GM10248 (cell line): ENCODE measurements around the gene MBD2.

Source experiments
- CTCF ChIA-PET: fragments of 300-600 bp; sonication (Branson Sonifier 250); formaldehyde crosslinking; extraction: SDS; loops from one replicate; lab custom pipeline; 2021; ENCODE audit warnings: antibody characterized with exemption; lab: Yijun Ruan, JAX
- POLR2A ChIA-PET: fragments of 350-650 bp; sonication (Branson Sonifier 250); formaldehyde crosslinking; extraction: SDS; loops from one replicate; lab custom pipeline; 2020; ENCODE audit warnings: antibody characterized with exemption; lab: Yijun Ruan, JAX
- DNase-seq: peaks from one replicate; pipeline ENCODE4 v3.0.0; 2012; ENCODE audit errors: extremely low spot score
- TF ChIP-seq, protein P1 (sequence below): IDR thresholded peaks from 2 replicates; pipeline ENCODE4 v1.5.1; 2012; ENCODE audit warnings: mild to moderate bottlenecking, low read depth; ENCODE audit errors: extremely low read depth, missing control alignments, control extremely low read depth

Gene MBD2

DNA sequence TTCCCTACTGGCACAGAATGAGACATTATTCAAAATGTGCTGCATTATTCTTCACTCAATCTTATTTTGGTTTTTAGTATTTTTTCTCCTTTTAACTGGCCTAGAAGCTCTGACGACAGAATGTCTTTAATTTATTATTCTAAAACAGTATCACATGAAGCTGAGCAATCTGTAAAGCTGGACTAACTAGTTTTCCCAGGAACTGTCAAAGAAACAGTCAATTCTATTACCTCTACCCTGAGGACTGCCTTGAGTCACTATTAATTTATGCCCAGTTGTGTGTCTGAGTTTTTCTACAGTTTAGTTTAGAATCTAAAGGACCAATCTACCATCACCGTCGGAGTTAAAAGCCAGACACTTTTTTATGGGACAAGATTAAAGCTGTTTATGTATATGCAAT is 31.6 kb downstream of the MBD2 start:
- ChIA-PET POLR2A (no interaction called here), CTCF (interaction anchor here (1.6 kb wide), 1 partner anchor 24 kb away, joined by 4 read pairs; no protein-coding TSS in a partner anchor)

DNA sequence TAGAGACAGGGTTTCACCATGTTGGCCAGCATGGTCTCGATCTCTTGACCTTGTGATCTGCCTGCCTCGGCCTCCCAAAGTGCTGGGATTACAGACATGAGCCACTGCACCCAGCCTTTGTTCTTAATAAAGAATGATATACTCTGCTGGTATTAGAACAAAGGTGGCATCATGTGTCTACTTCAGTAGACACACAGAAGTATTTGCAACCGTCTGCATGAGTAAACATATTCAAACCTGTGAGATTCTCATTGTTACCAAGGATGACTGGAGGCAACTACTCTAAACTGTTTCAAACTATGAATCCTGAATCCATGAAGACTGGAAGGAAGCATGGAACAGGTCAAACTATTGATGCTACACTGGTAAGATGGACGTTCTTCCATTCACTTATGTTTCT is 32.1 kb downstream of the MBD2 start:
- TF ChIP-seq, protein P1, sequence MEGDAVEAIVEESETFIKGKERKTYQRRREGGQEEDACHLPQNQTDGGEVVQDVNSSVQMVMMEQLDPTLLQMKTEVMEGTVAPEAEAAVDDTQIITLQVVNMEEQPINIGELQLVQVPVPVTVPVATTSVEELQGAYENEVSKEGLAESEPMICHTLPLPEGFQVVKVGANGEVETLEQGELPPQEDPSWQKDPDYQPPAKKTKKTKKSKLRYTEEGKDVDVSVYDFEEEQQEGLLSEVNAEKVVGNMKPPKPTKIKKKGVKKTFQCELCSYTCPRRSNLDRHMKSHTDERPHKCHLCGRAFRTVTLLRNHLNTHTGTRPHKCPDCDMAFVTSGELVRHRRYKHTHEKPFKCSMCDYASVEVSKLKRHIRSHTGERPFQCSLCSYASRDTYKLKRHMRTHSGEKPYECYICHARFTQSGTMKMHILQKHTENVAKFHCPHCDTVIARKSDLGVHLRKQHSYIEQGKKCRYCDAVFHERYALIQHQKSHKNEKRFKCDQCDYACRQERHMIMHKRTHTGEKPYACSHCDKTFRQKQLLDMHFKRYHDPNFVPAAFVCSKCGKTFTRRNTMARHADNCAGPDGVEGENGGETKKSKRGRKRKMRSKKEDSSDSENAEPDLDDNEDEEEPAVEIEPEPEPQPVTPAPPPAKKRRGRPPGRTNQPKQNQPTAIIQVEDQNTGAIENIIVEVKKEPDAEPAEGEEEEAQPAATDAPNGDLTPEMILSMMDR = no peak
- DNase-seq = no peak
- POLR2A ChIA-PET = no interaction called here
- CTCF ChIA-PET = interaction anchor here (1.2 to 2.5 kb wide), 4 partner anchors 9 to 78 kb away, joined by 3 to 7 read pairs (median 4); no protein-coding TSS in a partner anchor

More for the DNA sequence above, 31.6 kb downstream of the MBD2 start:
- TF ChIP-seq, protein P1 = no peak
- no peak for DNase-seq

GRCh38 chr18:54191352-54191751 is 33.1 kb downstream of the MBD2 start:
- TF ChIP-seq, protein P1 = no peak
- DNase-seq = no peak
- ChIA-PET POLR2A (no interaction called here), CTCF (interaction anchor here (1.2 to 2.5 kb wide), 5 partner anchors 8 to 79 kb away, joined by 3 to 7 read pairs (median 4); no protein-coding TSS in a partner anchor)

DNA sequence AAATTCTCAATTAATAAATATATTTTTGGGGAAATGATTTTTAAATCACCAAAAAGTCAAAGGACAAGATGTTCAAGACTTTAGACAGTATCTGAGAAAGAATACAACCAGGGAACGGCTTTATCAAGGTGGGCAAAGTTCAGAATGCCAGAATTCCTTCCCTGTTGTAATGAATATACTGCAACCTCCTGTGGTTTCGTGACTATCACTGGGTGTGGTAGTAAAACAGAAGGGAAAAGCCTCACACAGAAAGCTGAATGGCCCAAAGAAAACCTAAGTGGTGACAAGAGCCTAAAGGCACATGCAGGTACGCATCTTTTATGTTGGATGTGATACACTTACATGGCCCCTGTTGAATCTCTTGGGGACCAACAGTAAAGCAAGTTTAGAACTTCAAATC is 37.1 kb downstream of the MBD2 start:
- ChIA-PET CTCF (no interaction called here), POLR2A (no interaction called here)
- TF ChIP-seq, protein P1 = no peak
- DNase-seq = no peak

DNA sequence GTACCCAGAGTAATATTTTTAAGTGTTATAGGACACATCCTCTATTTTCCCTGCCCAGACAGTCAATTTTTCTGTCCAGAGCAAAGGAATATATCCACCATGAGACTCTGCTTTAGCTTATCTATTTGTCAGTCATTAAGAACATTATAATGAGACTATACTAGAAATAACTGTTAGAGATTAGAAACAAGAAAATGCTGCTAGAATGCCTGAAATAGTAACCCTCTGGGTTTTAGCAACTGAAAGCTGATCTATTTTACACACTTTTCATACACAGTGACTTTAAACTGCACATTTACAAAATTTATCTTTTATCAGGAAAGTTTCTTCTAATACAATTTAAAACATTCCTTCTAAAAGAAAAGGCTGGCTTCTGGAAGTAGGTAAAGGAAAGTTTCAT is 39.6 kb downstream of the MBD2 start:
- no peak for DNase-seq
- TF ChIP-seq, protein P1 = no peak
- ChIA-PET POLR2A (no interaction called here), CTCF (interaction anchor here (2.6 kb wide), 1 partner anchor 86 kb away, joined by 6 read pairs; no protein-coding TSS in a partner anchor)

DNA sequence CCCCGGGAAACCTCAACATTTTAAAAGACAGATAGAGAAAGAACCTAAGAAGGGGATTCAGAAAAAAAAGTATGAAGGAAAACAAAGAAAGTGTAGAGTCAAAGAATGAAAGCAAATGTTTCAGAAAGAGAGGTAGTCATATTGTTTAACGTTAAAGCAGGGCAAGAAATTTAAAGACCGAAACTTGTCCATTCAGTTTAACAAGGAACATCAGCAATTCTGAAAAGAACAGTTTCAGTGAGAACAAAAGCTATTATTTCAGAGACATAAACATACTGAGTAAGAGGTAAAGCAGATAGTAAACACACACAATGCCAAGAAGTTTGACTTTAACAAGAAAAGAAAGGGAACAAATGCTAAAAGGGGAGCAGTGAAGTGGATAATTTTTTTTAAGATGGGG is 41.1 kb downstream of the MBD2 start:
- CTCF ChIA-PET = interaction anchor here (1.0 to 2.6 kb wide), 6 partner anchors 8 to 87 kb away, joined by 3 to 6 read pairs (median 4); no protein-coding TSS in a partner anchor
- POLR2A ChIA-PET = no interaction called here
- no peak for DNase-seq
- TF ChIP-seq, protein P1 = no peak
